Hepatocyte (in vitro differentiated cells): ENCODE measurements around the gene EEF1AKMT2. TPM values are rescaled to one million over a fixed set of nuclear protein-coding genes. Genes with fewer than 3 reads are reported as not detected.

ENCODE experiments used
- DNase-seq: peaks from one replicate; pipeline ENCODE4 v3.0.0-alpha.2; 2016; ENCODE audit warnings: low spot score
- H2AFZ ChIP-seq: fragments of 200-600 bp; sonication (generic); 2 replicates; pipeline ENCODE4 v1.6.0; 2016; ENCODE audit warnings: antibody characterized with exemption, mild to moderate bottlenecking
- H3K27ac ChIP-seq: fragments of 200-600 bp; sonication (generic); 2 replicates; pipeline ENCODE4 v1.5.1; 2016; ENCODE audit warnings: mild to moderate bottlenecking
- H3K27me3 ChIP-seq: fragments of 200-600 bp; sonication (generic); 2 replicates; pipeline ENCODE4 v1.6.1; 2016
- H3K36me3 ChIP-seq: fragments of 200-600 bp; sonication (generic); replicated peaks from 2 replicates; pipeline ENCODE4 v1.5.1; 2016; ENCODE audit warnings: low read depth; ENCODE audit not compliant: insufficient read depth
- H3K4me1 ChIP-seq: fragments of 200-600 bp; sonication (generic); 2 replicates; pipeline ENCODE4 v1.5.1; 2016; ENCODE audit warnings: mild to moderate bottlenecking, moderate library complexity; ENCODE audit not compliant: insufficient read depth
- H3K4me2 ChIP-seq: fragments of 200-600 bp; sonication (generic); 2 replicates; pipeline ENCODE4 v1.6.0; 2016
- H3K4me3 ChIP-seq: fragments of 200-600 bp; sonication (generic); 2 replicates; pipeline ENCODE4 v1.5.1; 2016; ENCODE audit warnings: mild to moderate bottlenecking
- H3K79me2 ChIP-seq: fragments of 200-600 bp; sonication (generic); 2 replicates; pipeline ENCODE4 v1.6.0; 2017; ENCODE audit warnings: mild to moderate bottlenecking
- H3K9me2 ChIP-seq: fragments of 200-600 bp; sonication (generic); replicated peaks from 2 replicates; pipeline ENCODE4 v1.6.0; 2017; ENCODE audit warnings: mild to moderate bottlenecking; ENCODE audit not compliant: insufficient read depth
- H3K9me3 ChIP-seq: fragments of 200-600 bp; sonication (generic); 2 replicates; pipeline ENCODE4 v1.5.1; 2016; ENCODE audit warnings: low read depth, mild to moderate bottlenecking
- H4K20me1 ChIP-seq: fragments of 200-600 bp; sonication (generic); 2 replicates; pipeline ENCODE4 v1.6.0; 2016; ENCODE audit warnings: mild to moderate bottlenecking; ENCODE audit not compliant: insufficient read depth, poor library complexity, severe bottlenecking
- EZH2 ChIP-seq: fragments of 200-600 bp; sonication (generic); IDR thresholded peaks from 2 replicates; pipeline ENCODE4 v1.6.1; 2016; ENCODE audit warnings: antibody characterized with exemption, mild to moderate bottlenecking, borderline replicate concordance
- EZH2phosphoT487 ChIP-seq: fragments of 200-600 bp; sonication (generic); IDR thresholded peaks from one replicate; pipeline ENCODE4 v1.6.1; 2018; ENCODE audit warnings: antibody characterized with exemption, mild to moderate bottlenecking, low read depth, moderate library complexity; ENCODE audit not compliant: unreplicated experiment, severe bottlenecking
- WGBS: methylation state at CpG from one replicate; pipeline ENCODE4 v1.1.6; 2016; ENCODE audit warnings: low lambda C conversion rate; ENCODE audit errors: missing lambda C conversion rate; 5-methylcytosine and 5-hydroxymethylcytosine counted together
- polyA plus RNA-seq: library from polyadenylated mRNA; unstranded; fragments of >200 nt; fragmentation: Nextera tagmentation; extraction: Ambion mirVana; gene quantifications from 2 replicates; pipeline ENCODE4 v1.2.1, GENCODE V29; 2016
- total RNA-seq: library from RNA; depleted of rRNA; stranded (reverse); fragments of >200 nt; gene quantifications from 2 replicates; pipeline ENCODE4 v1.2.3, GENCODE V29; 2014
- TF ChIP-seq, protein P1 (sequence below): fragments of 200-600 bp; sonication (generic); IDR thresholded peaks from 2 replicates; pipeline ENCODE4 v1.5.1; 2016; ENCODE audit warnings: antibody characterized with exemption, mild to moderate bottlenecking; ENCODE audit not compliant: poor library complexity

EEF1AKMT2 gene
- total and polyA plus RNA-seq, 2 experiments from 2014 or later = 9.8 to 10.5 TPM

DNA sequence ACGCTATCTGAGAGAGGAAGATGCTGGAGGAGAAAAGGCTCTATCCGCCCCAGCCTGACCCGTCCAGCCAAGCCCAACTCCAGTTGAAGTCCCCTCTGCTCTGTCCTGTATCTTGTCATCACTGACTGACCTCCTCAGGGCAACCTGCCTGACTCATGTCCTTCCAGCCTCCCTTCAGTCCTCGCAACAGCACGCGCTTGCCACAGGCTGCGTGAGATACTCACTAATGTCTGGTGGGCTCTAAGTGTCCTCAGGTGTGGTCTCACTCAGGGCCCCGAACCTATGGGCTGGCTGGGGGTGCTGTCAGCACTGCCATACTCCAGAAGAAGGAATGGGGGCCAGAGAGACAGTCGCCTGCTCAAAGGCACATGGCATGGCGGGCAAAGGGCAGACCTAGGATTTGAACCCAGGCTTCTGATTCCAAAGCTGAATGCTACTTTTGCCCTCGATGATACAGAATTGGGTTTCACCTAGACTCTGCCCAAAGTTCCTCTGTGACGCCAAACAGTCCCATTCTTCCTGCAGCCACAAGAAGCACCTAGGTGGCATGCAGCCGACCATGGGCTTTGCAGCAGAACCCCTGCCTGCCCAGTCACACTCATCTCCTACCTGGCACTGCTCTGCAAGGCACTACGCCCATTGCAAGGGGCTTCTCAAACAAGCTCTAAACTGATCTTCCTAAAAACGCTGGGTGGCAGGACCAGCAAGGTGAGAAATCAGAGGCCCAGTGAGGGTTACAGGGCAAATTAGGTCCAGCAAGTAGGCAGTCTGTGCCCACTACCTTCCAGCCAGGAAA, 56.0 kb downstream of the EEF1AKMT2 start:
- Histone ChIP-seq H3K9me2 (no peaks in the 10 kb centered on the region), H3K4me2 (no peak overlapping the region), H3K4me1 (peaks cover 64% of the 10 kb centered on the region), H3K36me3 (no peaks in the 10 kb centered on the region), H4K20me1 (peaks cover 24% of the 10 kb centered on the region), H2AFZ (no peak overlapping the region), H3K79me2 (peaks cover 88% of the 10 kb centered on the region), H3K4me3 (no peak overlapping the region), H3K9me3 (no peaks in the 10 kb centered on the region), H3K27me3 (no peaks in the 10 kb centered on the region), H3K27ac (peak overlapping the region; percentile 2)
- DNase-seq = no peak
- 95% methylated on average over 15 of the region's 15 CpGs for WGBS
- TF ChIP-seq, protein P1, sequence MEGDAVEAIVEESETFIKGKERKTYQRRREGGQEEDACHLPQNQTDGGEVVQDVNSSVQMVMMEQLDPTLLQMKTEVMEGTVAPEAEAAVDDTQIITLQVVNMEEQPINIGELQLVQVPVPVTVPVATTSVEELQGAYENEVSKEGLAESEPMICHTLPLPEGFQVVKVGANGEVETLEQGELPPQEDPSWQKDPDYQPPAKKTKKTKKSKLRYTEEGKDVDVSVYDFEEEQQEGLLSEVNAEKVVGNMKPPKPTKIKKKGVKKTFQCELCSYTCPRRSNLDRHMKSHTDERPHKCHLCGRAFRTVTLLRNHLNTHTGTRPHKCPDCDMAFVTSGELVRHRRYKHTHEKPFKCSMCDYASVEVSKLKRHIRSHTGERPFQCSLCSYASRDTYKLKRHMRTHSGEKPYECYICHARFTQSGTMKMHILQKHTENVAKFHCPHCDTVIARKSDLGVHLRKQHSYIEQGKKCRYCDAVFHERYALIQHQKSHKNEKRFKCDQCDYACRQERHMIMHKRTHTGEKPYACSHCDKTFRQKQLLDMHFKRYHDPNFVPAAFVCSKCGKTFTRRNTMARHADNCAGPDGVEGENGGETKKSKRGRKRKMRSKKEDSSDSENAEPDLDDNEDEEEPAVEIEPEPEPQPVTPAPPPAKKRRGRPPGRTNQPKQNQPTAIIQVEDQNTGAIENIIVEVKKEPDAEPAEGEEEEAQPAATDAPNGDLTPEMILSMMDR = no peak
- TF ChIP-seq EZH2phosphoT487 = no peak
- no peak for TF ChIP-seq EZH2

GRCh38 chr10:124734311-124735166, 57.1 kb downstream of the EEF1AKMT2 start:
- H4K20me1 ChIP-seq = peaks cover 24% of the 10 kb centered on the region
- no peaks in the 10 kb centered on the region for H3K36me3 ChIP-seq
- no peak overlapping the region for H3K4me2 ChIP-seq
- TF ChIP-seq EZH2 (no peak), EZH2phosphoT487 (no peak)
- TF ChIP-seq, protein P1 = no peak
- no peak overlapping the region for H2AFZ ChIP-seq
- WGBS = 95% methylated on average over 16 of the region's 16 CpGs
- DNase-seq = peak; percentile 3
- no peaks in the 10 kb centered on the region for H3K9me2 ChIP-seq
- H3K27me3 ChIP-seq = no peaks in the 10 kb centered on the region
- H3K4me1 ChIP-seq = peaks cover 52% of the 10 kb centered on the region
- no peaks in the 10 kb centered on the region for H3K9me3 ChIP-seq
- no peak overlapping the region for H3K27ac ChIP-seq
- no peak overlapping the region for H3K4me3 ChIP-seq
- peaks cover 97% of the 10 kb centered on the region for H3K79me2 ChIP-seq

DNA sequence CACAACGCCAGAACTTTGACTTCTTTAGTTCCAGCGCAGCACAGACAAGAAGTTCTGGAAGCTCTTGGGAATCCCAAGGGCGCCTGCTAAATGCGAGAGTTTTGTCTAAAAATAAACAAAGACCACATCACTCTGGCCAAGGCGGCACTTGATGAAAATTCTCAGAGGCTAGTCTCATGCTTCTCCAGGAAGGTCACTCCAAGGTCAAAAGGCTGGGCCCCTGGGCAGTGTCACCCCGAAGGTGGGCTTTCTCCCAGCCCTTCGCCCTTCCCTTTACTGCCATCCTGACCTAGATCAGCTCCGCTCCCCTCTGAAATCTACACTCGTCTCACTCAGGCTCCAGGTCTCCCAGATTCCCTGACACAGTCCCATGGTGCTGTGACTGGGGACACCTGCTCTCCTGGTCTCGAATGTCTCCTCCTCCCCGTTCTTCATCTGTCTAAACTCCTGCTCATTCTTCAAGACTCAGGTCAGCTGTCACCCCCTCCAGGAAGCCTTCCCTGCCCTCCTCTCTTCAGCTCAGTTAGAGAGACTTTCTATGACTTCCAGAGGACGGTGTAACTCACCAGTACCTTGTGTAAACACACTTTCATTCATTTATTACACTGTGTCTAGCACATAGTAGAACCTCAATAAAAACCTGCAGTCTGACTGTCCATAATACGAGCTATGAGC, 58.0 kb downstream of the EEF1AKMT2 start:
- DNase-seq = no peak
- Histone ChIP-seq H3K27me3 (no peaks in the 10 kb centered on the region), H4K20me1 (peaks cover 22% of the 10 kb centered on the region), H3K9me3 (no peaks in the 10 kb centered on the region), H3K36me3 (no peaks in the 10 kb centered on the region), H3K27ac (peak overlapping the region; percentile 27), H3K9me2 (no peaks in the 10 kb centered on the region), H3K4me3 (no peak overlapping the region), H3K79me2 (peaks cover 94% of the 10 kb centered on the region), H3K4me2 (peak overlapping the region; percentile 16), H3K4me1 (peaks cover 52% of the 10 kb centered on the region), H2AFZ (no peak overlapping the region)
- WGBS = 74% methylated on average over 13 of the region's 13 CpGs
- TF ChIP-seq, protein P1 = no peak
- no peak for TF ChIP-seq EZH2phosphoT487
- TF ChIP-seq EZH2 = no peak
